HFF-Myc (cell line): ENCODE data around the gene DLX1.

Source experiments
- DNase-seq: peaks from one replicate; pipeline ENCODE4 v3.0.0-alpha.2; 2011; ENCODE audit warnings: low read depth; ENCODE audit errors: extremely low read depth
- H3K4me3 ChIP-seq: replicated peaks from 2 replicates; pipeline ENCODE4 v1.5.1; 2011; ENCODE audit warnings: low read depth, mild to moderate bottlenecking, control low read depth, low read length
- TF ChIP-seq, protein P1 (sequence below): IDR thresholded peaks from 2 replicates; pipeline ENCODE4 v1.5.1; 2012; ENCODE audit warnings: mild to moderate bottlenecking, low read depth, low read length, control low read depth; ENCODE audit errors: missing control alignments

DLX1 gene

GRCh38 chr2:172085460-172086159 is at the start of gene DLX1:
DLX1 (plus strand) TSS chr2:172085507; CDS start chr2:172085678, 171 bp downstream.
- H3K4me3 ChIP-seq, result peak within 1 kb of the TSS; percentile 63
- DNase-seq, result no peak
- TF ChIP-seq, protein P1, sequence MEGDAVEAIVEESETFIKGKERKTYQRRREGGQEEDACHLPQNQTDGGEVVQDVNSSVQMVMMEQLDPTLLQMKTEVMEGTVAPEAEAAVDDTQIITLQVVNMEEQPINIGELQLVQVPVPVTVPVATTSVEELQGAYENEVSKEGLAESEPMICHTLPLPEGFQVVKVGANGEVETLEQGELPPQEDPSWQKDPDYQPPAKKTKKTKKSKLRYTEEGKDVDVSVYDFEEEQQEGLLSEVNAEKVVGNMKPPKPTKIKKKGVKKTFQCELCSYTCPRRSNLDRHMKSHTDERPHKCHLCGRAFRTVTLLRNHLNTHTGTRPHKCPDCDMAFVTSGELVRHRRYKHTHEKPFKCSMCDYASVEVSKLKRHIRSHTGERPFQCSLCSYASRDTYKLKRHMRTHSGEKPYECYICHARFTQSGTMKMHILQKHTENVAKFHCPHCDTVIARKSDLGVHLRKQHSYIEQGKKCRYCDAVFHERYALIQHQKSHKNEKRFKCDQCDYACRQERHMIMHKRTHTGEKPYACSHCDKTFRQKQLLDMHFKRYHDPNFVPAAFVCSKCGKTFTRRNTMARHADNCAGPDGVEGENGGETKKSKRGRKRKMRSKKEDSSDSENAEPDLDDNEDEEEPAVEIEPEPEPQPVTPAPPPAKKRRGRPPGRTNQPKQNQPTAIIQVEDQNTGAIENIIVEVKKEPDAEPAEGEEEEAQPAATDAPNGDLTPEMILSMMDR, result no peak

GRCh38 chr2:172038121-172038520 is 47.2 kb upstream of the DLX1 start:
- TF ChIP-seq, protein P1, result no peak
- no peak for DNase-seq
- H3K4me3 ChIP-seq, result no peak overlapping the region

GRCh38 chr2:172038604-172039003 is 46.7 kb upstream of the DLX1 start:
- peak; percentile 61 for DNase-seq
- H3K4me3 ChIP-seq, result no peak overlapping the region
- TF ChIP-seq, protein P1, result no peak

DNA sequence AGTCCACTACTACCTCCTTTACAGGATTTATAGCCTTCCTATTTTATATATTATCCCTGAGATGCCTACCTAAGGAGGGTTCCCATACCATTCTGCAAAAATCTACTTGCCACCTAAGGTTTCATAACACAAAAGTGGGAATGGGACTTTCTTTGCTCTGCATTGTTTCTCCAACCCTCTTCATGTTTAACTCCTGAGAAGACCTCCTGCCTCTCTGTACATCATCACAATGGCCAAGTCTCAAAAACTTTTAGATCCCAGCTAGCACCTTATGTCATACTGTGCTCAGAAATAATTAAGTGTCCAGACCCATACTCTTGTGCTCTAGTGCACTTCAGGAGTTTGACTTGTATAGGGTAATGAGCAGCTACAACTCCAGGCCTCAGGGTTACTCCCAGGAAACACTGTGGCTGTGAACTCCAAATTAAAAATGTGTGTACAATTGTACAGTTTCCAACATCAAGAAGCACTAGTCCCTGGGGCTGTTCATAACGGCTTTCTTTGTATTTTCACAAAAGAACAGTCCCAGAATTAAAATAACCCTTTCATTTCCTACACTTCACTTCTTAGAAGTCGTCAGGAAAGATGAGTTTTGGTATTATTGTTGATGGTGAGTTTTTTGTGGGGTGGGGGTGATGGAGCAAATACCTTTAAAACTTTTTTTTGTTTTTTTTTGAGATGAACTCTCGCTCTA is 46.1 kb upstream of the DLX1 start:
- H3K4me3 ChIP-seq, result no peak overlapping the region
- no peak for DNase-seq
- TF ChIP-seq, protein P1, result no peak

GRCh38 chr2:172040311-172040710 is 45.0 kb upstream of the DLX1 start:
- H3K4me3 ChIP-seq, result no peak overlapping the region
- DNase-seq, result no peak
- TF ChIP-seq, protein P1, result no peak

DNA sequence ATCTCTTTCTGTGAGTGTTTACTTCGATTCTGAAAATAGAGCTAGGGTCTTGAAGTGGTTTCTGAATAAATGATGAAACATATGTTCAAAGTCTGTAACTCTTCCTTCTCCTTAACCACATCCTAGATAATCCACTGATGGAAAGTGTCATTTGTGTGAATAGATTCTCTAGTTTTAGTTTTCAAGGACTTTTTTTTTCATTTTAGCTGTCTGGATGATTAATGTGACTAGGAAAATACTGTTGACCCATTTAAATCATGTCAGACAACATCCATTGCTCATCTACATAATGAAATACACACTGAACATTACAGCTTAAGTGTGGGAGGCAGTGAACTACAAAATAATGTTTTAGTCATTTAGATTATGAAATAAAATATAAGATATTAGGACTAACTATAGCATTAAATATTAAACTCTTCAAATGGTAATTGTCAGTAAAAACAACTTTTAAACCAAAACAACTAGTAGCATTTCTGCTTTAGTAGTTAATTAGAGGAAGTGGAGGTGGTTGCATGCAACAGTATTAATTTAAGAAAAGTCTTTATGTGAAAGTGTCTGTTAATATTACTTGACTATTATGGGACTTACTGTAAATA is 39.1 kb upstream of the DLX1 start:
- TF ChIP-seq, protein P1, result no peak
- no peak overlapping the region for H3K4me3 ChIP-seq
- no peak for DNase-seq
